Stimulated activated CD4-positive, alpha-beta T cell treated with anti-CD3 and anti-CD28 coated beads, Interleukin-1b, Interleukin-23, amount 100 ng/mL, for 4 hours (primary cell): Measurements from ENCODE around the gene SLC44A1.

Experiments
- DNase-seq, 2 donors: peaks; one replicate each; pipeline ENCODE4 v3.0.0-alpha.2; 2020; ENCODE audit warnings: low read depth in 2 of 2

The SLC44A1 gene

DNA sequence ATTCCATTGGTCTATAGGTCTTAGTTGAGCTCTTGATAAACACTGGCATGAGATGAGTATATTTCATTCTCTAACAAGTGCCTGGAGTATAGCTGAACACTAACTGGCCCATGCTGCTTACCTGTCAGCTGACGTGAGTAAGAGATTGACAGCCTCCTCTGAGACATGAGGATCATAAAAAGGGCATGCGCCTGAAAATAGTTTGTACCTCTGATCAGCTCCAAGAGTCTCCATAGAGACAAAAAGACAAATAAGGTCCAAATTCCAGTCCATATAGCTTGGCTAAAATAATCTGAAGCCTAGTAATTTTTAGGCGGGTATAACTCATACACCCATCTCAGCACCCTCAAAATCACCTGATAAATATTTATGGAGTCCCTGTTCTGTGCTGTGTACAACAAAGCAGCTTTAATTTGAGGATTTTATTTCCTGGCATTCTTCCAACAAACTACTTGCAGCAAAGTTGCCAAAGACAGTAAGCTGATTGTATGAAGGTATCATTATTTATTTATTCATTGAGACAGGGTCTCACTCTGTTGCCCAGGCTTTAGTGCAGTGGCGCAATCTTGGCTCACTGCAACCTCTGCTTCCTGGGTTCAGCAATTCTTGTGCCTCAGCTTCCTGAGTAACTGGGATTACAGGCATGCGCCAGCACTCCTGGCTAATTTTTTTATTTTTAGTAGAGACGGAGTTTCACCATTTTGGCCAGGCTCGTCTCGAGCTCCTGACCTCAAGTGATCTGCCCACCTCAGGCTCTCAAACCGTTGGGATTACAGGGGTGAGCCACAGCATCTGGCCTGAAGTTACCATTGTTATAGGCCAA lies 187.2 kb downstream of the SLC44A1 start:
- DNase-seq = no peak

DNA sequence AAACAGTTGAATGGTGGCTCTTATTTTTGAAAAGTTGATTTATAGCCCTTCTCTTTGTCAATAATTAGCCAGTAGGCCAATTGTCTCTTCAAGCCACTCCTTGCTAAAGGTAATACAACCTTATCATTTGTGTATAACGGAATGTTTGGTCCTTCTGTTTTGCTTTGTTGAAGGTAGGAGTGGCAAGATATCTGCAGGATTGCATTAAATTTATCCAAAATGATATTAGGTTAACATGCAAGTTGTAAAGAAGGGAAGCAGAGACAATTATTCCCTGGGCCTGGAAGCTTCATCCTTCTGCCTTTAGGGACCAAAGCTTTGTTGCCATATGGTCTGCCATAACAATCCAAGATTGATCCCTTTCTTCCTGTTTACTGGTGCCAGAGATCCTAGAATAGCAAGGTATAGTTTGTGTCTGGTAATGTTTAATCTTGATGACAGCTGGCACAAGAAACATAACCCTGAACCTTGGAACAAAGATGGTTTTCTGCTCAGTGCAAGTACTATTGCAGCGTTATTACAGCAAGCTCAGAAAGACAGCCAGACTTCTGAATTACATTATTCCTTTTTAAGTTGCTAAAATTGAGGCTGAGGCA lies 187.9 kb downstream of the SLC44A1 start:
- DNase-seq = no peak

DNA sequence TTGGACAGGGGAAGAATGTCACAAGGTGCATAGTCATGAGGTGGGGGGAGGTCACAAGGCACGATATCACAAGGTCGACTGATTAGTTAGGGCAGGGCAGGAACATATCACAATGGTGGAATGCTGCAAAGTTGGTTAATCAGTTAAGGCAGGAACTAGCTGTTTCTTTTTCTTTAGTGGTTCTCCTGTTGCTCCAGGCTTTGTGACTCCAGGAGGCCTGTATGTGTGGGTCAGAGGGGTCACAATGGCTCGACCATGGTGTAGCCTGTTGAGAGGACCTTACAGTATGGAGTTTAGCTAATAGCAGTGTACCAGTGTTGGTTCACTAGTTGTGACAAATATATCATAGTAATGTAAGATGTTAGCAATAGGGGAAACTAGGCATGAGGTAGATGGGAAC lies 191.0 kb downstream of the SLC44A1 start:
- DNase-seq = no peak

DNA sequence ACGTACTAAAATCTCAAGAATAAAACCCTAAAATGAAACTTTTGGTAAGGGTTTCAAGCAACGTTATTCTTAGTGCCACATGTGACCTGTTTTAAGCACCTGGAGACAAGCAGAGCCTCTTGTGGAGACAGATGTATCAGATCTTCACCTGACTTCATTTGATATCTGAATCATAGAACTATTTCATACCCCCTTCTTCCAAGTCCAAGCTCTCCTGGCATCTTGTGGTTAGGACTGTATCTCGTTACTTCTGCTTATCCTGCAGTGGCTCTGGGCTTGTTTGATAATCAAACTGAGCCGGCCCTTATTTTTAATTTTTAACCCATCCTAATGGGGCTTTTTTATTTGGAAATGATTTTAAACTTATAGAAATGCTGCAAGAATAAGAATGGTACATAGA lies 192.3 kb downstream of the SLC44A1 start:
- no peak for DNase-seq

DNA sequence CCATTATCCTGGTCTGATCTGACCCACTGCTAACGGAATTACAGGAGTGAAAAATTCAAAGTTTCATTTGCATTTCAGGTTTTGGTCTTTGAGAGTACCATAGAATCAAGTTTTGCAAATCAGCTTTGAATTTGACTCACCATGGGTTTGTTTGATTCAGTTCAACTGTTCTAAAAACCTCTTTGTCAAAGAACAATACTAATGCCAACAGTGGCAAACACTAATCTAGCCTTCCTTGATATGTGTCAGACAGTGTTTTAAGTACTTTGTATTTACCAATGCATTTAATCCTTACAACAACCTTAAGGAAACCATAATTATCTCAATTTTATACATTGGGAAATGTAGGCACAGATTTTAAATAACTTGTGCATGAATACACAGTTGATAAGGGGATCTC lies 193.3 kb downstream of the SLC44A1 start:
- DNase-seq = no peak

DNA sequence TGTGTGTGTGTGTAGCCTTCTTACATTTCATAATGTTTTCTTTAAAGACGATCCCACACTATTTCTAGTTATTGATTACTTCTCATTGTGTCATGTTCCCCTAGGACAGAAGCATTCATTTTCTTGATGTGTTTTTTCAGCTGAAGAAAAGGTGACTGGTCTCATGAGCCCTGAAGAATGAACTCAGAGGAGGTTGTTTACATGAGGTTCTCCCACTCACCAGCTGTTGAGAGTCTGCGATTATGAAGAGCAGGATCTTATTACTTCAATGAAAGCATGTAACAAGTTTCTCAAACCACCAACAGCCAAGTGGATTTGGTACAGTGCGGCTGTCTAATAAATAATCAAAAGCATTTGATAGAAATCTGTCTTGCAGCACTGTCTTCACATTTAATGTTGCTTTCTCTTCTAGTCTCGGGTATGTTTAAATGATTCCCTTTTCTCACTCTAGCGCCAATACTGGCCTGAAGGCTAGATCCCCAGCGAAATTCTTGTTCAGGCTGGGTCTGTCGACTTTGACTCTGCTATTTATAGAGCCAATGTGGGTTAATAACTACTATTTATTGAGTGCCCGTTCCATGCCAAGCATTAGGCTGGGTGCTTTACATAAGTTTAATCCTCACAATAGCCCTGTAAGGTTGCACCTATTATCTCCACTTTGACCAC lies 193.8 kb downstream of the SLC44A1 start:
- DNase-seq = no peak

DNA sequence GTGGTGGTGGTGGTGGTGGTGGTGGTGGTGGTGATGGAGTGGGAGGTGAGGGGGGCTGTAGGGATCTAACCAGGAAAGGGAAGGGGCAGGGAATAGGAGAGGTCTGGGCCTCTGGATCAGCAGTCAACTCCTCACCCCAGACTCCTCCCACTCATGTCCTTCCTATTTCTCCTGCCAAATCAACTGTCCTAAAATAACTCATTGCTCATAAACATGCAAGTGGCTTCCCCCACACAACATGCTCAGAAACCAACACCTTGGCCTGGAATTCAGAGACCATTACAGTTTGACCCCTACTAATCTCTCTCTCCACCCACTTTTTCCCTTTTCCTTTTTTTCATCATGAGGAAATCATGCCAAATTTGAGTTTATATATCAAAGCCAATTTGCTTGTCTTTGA lies 195.0 kb downstream of the SLC44A1 start:
- no peak for DNase-seq

DNA sequence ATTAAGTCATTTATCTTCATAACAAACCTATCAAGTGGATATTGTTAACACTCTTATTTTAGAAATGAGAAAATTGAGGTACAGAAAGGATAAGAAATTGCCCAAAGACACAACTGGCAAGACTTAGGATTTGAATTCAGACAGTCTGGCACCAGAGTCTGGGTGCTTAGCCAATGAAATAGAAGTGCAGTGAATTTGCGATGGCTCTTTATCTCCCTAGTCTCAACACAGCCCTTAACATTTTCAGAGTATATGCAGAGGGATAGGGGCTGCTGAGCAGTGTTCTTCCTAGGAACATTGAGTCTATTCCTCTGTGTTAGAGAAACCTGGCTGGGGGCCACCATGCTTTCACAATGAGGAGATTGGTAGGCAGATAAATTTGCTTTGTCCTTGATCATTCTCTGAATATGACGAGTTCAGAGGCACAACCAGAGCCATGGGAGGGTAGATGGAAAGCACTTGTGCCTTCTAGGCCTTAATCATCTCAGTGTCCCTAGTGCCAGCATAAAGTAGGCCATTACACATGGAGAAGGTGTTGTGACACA lies 197.2 kb downstream of the SLC44A1 start:
- DNase-seq = no peak

DNA sequence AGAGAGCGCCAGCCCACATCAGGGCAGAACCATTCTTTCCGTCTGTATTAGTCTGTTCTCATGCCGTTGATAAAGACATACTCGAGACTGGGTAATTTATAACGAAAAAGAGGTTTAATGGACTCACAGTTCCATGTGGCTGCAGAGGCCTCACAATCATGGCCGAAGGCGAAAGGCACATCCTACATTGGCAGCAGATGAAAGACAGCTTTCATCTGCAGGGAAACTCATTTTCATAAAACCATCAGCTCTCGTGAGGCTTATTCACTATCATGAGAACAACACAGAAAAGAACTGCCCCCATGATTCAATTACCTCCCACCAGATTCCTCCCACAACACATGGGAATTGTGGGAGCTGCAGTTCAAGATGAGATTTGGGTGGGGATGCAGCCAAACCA lies 198.7 kb downstream of the SLC44A1 start:
- DNase-seq = no peak

DNA sequence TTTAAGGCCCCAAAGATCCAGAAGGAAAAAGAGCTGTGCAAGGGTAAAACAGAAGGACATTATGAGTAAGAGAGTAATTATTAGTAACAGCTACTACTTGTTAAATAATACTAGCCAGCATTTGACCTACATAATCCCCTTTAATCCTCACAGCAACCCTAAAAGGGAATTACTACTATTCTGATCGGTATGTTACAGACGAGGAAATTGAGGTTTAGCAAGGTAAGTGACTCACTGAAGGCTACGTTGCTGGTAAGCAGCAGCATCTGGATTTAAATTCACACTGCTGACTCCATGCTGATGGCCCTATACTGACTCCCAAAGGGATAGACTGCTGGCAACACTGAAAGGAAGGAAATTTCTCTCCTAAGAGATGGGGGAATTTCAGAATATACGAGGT lies 199.7 kb downstream of the SLC44A1 start:
- no peak for DNase-seq

DNA sequence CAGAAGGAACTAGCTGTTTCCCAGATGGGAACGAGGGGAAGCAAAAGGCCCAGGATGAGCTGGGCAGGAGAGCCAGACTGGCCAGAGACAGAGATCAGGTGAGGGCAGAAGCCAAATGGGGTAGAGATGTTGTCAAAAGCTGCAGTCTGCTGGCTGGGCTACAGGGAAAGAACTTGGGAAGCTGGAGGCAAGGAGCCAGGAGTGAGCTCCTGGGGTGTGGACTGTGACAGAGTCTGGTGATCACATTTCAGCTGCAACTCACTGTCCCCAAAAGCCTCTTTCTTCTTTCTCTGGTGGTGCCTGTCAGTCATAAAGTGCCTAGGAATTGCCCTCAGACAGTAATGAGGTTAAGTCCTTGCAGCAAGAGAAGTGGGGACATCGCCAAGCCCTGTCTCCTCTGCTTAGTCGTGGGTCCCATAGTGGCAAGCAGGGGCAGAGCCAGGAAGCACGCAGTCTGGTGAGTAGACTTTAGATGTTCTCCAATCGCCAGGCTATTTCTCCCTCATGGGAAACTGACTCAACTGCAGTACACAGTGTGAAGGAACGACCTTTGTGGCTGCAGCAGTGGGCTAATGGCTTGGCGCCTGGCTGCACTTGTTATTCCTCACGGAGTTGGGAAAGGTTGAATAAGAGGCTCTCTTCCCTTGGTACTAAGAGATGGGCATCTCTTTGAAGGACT lies 200.9 kb downstream of the SLC44A1 start:
- DNase-seq = no peak

DNA sequence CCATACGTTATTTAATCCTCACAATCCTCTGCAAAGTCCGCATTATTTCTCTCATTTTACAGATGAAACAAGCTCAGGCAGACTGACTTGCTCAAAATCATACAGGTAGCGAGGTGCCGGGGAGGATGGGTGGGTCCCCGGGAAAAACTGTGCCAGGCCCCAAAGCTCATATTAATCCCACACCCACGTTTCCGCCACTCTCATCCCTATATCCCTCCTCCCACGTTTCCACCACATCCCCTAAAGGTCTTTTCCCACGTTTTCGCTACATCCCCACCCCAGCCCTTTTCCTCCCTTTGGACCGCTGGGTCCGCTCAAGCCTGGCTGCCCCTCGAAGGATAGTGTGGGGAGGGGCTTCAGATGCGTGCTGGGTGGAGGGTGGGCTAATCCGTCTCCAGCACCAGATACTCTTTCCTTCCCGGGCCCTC lies 202.9 kb downstream of the SLC44A1 start:
- no peak for DNase-seq

DNA sequence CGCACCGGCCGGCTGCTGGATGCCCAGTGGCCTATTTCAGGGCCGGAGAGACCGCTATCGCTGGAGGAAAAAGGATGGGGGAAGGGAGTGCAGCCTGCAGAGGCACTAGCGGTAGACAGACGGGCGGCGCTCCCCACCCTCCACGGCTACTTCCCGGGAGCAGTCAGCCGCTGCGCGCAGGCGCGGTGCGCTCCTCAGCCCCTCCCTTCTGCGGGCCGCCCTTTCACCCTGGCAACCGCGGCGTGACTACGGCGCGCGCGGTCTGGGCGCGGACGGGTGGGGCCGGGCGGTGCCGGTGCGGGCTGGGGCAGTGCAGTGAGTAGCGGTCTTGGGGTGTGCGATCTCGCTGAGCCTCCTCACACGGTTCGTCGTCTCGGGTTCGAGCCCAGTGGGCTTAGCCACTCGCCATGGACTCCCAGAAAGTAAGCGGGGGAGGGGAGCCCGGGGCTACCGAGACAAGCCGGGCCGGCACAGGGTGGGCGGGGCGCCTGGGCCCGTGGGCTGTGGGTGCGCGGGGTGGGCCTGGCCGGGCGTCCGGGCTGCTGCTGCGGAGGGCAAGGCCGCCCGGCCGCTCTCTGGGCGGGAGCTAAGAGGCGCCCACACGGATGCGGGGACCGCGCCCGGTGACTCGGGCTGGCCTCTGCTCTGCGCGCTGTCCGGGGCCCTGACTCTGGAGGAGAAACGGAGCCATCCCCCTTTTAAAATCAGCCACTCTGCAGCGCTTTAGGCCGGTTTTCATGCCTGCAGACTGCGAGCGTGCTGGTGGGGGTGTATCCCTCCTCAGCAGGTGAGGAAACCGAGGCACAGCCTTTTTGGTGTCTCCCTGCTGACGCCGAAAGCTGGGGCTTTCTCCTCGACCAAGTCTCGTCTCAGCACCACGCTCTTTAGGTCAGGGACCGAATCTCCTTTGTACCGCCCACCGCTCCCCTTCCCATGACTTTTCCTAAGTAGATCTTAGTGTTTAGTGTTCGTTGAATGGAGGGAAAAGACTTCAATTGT lies 203.7 kb downstream of the SLC44A1 start, which contains the start of gene FSD1L:
Gene FSD1L (plus strand): TSS at position 221 of the 999 bp plus-strand sequence. CDS start 187 bp downstream, at position 408.
- DNase-seq = peak; percentile 70 to 80

DNA sequence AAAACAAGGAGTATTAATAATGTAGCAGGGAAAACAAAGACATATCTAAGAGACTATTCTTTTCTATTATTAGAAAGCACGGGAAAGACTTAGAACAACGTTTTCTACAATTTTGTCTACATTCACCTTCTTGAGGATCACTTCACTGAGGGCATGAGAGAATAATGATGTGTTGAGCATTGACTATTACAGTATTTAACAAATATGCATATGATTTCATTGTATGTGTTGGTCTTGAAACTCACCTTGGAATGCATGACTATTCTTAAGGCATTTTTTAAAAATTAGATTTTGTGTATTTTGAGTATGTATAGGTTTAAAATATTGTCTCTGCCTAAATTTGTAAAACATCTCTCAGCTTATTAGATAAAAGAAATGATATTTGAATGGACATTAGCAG lies 204.6 kb downstream of the SLC44A1 start:
- no peak for DNase-seq

DNA sequence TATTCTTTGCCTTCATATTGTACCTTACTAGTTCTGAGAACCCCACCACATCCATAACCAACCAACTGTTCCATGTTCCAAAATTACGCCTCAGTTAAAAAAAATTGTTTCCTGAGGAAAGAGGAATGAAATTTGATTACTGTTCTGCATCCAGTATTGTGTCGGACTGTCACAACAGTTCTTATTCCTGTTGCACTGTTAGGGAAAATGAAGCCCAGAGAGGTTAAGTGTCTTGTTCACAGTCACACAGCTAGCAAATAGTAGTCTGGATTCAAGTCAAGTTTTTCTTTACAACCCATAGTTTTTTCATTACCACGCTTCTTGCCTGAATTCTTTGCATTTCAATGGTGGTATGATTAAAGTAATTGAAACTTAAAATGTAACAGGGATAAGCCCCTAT lies 207.7 kb downstream of the SLC44A1 start:
- DNase-seq = no peak

DNA sequence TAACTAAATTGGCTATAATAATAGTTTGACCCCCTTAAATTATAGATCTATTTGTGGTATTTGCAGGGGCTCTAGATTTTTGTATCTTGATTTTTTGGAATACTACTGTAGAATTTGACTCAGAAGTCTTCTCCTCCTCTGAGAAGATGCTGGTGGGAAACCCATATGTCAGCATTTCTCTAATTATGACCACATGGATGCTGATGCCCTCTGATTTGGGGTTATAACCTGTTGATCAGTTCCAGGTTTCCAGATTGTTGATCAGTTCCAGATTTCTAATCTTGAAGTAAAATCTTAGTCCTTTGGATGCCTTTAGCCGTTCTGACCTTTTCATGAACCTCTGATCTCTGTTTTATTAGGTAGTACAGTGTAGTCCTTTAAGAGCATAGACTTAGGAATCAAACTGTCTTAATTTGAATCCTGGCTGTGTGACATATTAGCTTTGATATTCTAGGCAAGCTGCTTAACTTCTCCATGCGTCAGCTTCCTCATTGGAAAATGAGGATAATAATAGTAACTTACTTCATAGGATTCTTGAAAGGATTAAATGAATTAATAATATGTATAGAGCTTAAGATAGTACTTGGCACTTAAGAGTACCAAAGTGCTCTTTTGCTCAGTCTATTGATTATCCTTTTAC lies 211.5 kb downstream of the SLC44A1 start:
- no peak for DNase-seq

DNA sequence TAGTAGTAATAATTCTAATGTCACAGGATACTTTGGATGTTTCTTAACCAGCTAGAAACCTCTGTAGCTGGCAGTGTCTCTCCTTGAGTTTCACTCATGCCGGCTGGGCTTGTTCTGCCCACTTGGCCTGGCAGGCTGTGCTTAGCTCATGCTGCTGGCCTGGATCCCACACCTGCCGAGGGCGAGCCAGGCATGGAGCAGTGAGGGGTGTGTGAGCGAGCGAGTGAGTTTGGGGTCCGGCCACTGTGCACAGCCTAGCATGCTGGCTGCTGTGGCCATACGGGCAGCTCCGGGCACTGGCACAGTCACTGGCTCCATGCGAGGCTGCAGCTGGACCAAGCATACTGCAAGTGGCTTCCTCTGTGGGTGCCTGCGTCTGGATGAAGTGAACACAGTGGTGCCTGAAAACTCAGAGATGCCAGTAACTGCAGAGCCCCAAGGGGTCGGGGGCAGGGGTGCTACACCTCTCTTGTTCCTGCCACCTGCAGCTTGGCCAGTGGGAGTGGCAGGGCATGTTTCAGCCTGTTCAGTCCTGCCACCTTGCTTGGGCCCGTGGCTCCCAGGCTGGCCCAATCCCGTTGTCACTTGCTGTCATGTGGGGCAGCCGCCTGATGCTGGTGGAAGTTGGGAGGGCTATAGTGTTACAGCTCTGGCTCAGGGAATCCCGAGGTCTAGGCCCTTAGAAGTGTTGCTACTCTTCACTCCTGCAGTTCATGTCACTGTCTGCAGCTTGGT lies 213.3 kb downstream of the SLC44A1 start:
- DNase-seq = no peak

DNA sequence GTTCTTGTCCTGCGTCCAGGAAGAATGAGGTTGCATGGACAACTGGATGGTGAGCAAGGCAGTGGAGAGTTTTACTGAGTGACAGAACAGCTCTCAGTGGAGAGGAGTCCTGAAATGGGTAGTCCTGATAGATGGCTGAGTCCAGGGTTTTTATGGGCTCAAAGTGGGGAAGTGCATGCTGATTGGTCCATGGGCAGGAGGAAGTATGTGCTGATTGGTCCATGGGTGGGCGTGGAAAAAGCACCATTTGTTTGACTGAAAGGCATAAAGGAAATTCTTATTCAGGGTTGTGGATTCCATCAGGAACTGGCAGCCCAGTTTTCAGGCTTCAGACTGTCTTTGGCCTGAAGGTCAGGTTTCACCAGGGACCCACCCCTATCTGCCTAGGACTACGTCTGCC lies 214.0 kb downstream of the SLC44A1 start:
- DNase-seq = no peak

DNA sequence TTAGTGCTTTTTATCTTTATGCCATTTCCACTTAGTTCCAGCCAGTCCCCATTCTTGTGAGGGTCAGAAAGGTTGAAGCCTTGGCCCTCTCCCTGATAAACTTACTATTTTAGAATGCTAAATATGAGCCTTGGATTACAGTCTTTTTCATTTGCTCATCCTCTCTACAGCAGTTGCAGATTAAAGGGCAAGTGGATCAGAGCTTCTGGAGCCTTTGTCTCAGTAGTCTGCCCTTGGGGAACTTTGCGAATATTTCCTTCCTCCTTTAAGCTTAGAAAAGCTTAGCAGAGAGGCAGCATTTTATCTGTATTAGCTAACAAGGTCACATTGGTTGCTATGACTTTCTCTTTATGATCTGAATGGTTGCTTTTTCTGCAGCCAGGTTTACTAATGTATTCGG lies 214.9 kb downstream of the SLC44A1 start:
- DNase-seq = no peak
